T-helper 9 cell (primary cell): ENCODE measurements around the gene TRMT5.

Source experiments
- DNase-seq: peaks from one replicate; pipeline ENCODE4 v3.0.0-alpha.2; 2020

The TRMT5 gene

DNA sequence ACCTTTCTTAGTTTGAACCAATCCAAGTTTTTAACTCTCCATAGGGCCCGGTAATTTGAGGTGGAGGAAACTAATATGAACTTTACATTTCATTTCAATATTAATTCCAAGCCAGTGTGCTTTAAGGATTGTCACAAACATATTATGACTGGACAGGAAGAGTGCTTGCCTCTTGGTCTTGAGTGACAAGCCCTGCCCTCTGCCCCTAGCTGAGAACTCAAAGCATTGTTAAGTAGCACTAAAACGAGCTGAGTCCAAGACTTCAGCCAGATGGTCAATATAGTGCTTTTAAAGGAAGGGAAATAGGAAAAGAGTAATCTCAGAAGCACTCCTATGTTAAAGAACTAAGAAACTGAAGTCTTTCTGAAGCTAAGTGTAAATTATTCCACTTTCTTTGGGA lies 17.1 kb downstream of the TRMT5 start:
- no peak for DNase-seq

DNA sequence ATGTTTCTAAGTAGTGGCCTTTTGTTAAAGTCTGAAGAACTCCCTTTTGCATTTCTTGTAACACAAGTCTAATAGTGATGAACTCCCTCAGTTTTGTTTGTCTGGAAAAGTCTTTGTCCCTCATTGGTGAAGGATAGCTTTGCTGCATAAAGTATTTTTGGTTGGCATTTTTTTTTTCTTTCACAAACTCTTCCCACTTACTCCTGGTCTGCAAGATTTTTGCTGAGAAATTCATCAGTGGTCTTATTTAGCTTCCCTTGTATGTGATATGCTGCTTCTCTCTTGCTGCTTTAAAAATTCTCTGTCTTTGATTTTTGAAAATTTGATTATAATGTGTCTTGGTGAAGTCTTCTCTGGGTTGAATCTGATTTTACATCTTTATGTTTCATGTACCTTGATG lies 22.7 kb downstream of the TRMT5 start:
- no peak for DNase-seq

DNA sequence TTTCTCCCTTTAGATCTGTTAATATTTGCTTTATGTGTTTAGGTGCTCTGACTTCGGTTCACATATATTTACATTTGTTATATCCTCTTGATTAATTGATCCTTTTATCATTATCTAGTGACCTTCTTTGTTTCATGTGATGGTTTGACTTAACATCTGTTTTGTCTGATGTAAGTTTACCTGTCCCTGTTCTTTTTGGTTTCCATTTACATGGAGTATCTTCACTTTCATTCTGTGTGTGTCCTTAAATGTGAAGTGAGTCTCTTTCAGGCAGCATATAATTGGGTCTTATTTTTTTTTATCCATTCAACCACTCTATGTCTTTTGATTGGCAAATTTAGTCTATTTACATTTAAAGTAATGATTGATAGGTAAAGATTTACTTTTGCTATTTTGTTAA lies 24.2 kb downstream of the TRMT5 start:
- DNase-seq: no peak

DNA sequence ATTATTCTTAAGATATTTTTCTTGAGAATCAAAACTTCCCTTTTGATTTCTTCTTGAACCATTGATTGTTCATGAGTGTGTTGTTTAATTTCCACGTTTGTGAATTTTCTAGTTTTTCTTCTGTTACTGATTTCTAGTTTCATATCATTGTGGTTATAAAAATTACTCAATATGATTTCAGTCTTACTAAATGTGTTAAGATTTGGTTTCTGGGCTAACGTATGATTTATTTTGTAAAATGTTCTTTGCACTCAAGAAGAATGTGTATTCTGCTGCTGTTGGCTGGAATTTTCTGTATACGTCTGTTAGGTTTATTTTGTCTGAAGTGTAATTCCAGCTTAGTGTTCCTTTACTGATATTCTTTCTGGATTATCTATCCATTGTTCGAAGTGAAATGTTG lies 24.7 kb downstream of the TRMT5 start:
- no peak for DNase-seq

DNA sequence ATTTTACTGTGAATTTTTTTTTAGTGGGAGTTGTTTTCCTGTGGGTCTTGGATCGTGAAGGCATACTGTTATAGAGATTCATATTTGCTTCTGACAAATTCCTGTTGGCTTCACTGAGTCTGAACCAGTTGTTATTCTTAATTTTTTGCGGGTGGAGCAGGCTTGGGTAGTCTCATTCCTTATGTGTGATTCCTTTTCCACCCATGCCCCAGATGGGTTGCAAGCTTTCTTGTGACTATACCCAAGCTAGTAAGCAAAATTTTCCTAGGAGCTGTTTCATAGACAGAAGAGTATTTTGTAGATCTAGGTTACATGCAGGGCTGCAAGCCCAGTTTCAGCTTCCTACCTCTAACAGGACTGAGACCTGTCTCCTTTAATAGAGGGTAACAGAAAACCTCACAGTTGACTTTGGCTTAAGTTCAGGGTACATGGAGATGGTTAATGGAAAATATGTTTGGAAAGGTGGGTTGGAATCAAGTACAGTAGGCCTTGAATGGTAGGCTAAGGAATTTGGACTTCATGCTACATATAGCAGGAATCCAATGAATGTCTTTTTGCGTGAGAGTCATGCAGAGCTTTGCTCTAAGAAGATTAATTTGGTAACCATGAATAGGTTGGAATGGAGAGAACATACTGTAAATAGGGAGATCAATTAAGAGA lies 29.0 kb downstream of the TRMT5 start:
- DNase-seq: no peak

DNA sequence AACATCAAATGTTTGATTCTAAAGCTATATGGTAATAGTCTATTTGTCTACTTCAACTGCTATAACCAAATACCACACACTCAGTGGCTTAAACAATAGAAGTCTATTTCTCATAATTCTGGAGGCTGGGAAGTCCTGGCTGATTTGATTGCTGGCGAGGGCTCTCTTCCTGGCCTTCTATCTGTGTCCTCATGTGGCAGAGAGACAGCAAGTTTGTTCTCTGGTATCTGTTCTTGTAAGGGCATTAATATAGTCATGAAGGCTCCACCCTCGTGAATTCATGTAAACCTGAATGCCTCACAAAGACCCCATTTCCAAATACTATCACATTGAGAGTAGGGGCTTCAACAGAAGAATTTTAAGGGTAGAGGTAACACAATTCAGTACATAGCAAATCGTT lies 34.1 kb downstream of the TRMT5 start:
- no peak for DNase-seq

DNA sequence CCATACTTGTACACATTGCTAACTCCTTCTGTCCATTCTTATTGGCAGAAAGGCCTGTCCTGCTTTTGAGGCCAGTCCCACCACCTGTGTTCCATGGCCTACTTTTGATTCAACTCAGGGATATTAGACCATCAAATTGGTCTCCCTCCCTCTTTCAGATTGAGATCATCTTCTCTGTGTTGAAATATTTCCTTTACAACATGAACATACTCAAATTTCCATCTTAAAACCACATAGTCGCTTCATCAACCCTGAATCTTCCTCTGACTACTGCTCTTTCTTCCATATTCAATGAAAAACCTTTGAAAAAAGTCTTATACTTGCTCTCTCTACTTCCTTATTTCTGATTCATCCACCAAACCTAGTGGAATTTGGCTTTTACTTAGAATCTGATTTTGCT lies 34.9 kb downstream of the TRMT5 start:
- no peak for DNase-seq

DNA sequence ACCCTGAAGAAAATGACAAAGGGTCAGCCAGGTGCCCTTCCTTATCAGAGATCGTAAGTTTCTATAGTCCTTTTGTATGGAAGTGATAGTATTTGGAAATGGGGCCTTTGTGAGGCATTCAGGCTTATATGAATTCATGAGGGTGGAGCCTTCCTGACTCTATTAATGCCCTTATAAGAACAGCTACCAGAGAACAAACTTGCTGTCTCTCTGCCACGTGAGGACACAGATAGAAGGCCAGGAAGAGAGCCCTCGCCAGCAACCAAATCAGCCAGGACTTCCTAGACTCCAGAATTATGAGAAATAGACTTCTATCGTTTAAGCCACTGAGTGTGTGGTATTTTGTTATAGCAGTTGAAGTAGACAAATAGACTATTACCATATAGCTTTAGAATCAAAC lies 36.7 kb downstream of the TRMT5 start:
- DNase-seq: no peak

DNA sequence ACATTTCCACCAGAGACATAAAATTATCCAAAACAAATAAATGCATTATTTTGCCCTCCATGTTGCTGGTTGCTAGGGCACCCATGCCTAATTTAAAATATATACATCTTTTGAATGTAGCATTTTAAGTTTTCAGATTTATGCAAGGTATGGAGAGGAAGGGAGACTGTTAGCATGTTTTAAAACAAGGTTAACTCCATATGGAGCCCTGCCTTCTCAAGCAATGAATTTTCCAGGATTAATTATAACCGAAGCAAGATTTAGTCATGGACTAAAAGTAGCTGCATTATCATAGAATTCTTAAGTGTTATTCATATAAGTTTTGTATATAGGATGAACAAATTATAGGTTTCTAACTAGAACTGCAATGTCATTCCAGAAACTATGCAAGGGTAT lies 37.2 kb downstream of the TRMT5 start:
- no peak for DNase-seq

DNA sequence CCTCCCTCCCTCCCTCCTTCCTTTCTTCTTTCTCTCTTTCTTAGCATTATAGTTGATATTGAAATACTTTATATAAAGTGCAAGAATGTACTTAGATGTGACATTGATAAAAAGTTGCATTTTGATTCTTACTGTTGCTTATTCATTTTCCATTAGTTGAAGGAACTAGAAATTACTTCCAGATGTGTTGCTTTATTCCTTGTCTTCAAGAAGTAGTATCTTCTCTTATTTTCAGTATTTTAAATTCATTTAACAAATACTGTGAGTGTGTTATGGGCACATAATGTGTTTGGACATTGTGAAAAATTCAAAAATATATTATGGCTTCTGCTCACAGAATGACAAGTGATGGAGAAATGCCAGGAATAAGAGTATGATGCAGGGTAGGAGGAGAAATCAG lies 45.6 kb downstream of the TRMT5 start:
- DNase-seq: no peak

DNA sequence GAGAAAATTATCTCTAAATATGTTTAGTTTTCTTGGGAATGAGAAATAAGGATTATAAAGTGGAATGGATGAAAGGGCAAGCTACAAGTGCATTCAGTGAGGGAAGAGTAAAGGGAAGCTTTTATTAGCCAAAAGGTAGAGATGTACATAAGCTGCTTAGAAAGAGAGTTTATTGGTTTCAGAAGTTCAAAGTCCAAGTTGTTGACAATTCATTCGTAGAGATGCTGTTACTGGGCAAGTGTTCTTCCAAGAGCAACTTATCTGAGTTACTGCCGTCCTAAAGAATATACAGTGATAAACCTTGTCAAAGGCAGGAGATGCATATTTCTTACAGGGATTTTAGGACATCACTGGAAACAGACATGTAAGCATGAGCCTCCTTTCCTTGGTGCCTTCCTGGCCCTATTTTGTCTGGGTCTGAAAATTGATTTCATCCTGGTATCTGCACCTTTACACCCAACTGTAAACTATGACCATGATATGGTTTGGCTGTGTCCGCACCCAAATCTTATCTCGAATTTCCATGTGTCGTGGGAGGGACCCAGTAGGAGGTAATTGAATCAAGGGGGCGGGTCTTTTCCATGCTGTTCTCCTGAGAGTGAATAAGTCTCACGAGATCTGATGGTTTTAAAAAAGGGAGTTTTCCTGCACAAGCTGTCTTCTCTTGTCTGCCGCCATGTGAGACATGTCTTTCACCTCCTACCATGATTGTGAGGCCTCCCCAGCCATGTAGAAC lies 46.8 kb downstream of the TRMT5 start:
- no peak for DNase-seq

DNA sequence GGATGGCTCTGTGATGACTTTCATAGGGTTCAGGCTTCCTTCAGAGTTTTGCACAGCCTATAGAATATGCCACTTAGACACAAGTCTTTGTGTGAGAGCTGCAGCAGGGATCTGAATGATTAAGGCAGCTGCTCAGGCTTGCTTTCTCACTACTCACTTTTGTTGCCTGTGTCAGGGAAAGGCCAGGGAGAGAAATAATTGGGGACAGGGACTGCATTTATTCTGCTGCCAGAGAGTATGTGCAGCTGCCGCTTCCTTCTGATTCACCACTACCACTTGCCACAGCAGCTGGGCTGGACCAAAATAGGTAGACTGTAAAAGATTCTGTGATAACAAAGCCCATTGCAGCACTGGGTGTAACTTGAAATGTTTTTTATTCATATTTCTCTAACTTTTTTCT lies 49.7 kb downstream of the TRMT5 start:
- no peak for DNase-seq

DNA sequence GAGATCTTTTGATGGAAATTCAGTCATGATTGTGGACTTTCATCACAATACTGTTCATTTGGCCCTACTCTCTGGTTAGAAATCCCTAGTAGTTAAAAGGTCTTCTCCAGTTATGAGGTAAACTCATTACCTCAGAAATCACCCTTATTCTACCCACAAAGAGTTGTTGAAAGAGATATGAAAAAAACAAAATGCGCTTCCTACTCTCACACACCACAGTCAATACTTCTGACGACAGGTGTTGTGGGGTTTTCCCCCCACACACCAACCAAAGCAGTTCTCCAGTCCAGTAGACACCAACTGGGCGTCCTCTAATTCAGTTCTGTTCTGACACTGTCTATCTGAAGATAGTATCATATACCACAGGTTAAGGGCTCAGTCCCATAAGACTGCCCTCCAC lies 54.9 kb downstream of the TRMT5 start:
- no peak for DNase-seq

DNA sequence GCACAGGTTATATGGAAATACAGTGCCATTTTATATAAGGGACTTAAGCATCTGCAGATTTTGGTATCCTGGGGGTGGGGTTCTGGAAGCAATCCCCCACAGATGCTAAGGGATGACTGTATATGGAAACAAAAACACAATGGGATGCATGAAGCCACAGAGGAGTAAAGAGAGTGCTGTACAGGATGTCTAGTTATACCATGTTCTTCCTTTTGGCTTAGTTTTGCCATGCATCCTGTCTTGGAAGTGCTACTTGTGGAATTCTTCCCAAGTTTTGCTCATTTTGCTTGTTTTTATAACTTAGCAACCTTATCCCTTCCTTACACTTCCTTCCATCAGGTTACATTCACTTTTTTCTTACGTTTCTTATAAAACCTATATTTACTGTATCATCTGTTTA lies 55.6 kb downstream of the TRMT5 start:
- DNase-seq: no peak

DNA sequence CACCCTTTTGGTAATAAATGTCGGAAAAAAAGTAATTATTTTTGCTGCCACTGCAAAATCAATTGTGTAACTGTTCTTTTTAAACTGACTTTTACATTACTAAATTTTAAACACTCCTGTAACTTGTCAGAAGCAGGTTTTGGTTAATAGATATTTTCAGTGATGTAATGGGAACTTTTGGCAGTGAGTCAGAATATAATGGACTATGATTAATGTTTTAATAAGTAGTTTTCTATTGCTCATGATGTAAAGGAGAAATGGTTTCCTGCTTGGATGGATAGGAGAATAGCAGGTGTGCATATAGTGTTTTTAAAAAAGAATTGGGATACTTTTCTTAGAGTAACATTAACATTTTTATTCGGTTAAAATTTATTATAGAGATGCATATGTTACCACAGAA lies 58.8 kb downstream of the TRMT5 start:
- no peak for DNase-seq
